WTC11 (cell line): ENCODE data around the gene CWF19L2. TPM values are rescaled to one million over a fixed set of nuclear protein-coding genes. Genes with fewer than 3 reads are reported as not detected.

Experiments used
- ATAC-seq: fragments of 200-7000 bp; cut with Tn5 transposase; 2 replicates; pipeline ENCODE4 v1.10.0; 2021; ENCODE audit warnings: mild to moderate bottlenecking, moderate library complexity
- CTCF ChIA-PET: fragments of 300-600 bp; sonication (Branson Sonifier 250); formaldehyde crosslinking; loops from one replicate; lab custom pipeline; 2021; ENCODE audit warnings: antibody characterized with exemption; lab: Charles Lee
- POLR2A ChIA-PET: fragments of 350-600 bp; sonication (Branson Sonifier 250); formaldehyde crosslinking; loops from one replicate; lab custom pipeline; 2021; ENCODE audit warnings: antibody characterized with exemption; lab: Charles Lee
- DNase-seq: peaks from one replicate; pipeline ENCODE4 v3.0.0; 2021; ENCODE audit warnings: low spot score
- H3K27ac Mint-ChIP-seq: 2 replicates; pipeline ENCODE4 v1.8.0; 2021; ENCODE audit warnings: mixed read lengths
- H3K27me3 Mint-ChIP-seq: 2 replicates; pipeline ENCODE4 v1.8.0; 2021; ENCODE audit warnings: low read depth, mild to moderate bottlenecking, moderate library complexity, mixed read lengths
- H3K36me3 Mint-ChIP-seq: 2 replicates; pipeline ENCODE4 v1.8.0; 2021; ENCODE audit warnings: mixed read lengths
- H3K4me1 Mint-ChIP-seq: 2 replicates; pipeline ENCODE4 v1.8.0; 2022; ENCODE audit warnings: mixed read lengths
- H3K4me3 Mint-ChIP-seq: 2 replicates; pipeline ENCODE4 v1.8.0; 2021; ENCODE audit warnings: mild to moderate bottlenecking, moderate library complexity, mixed read lengths
- H3K9me3 Mint-ChIP-seq: 2 replicates; pipeline ENCODE4 v1.8.0; 2021; ENCODE audit warnings: mixed read lengths
- ATF1 ChIP-seq: sonication (generic); formaldehyde crosslinking; IDR thresholded peaks from 2 replicates; pipeline ENCODE4 v1.8.1; 2023; ENCODE audit warnings: mild to moderate bottlenecking, moderate library complexity, missing genetic modification reagents
- EMX1 ChIP-seq: fragments of 250-450 bp; sonication (Bioruptor Pico); IDR thresholded peaks from 2 replicates; pipeline ENCODE4 v1.8.0; 2021; ENCODE audit warnings: mild to moderate bottlenecking
- FOXK1 ChIP-seq: sonication (generic); formaldehyde crosslinking; IDR thresholded peaks from 2 replicates; pipeline ENCODE4 v1.8.0; 2022; ENCODE audit warnings: mild to moderate bottlenecking, moderate library complexity, missing genetic modification reagents
- GRHL2 ChIP-seq: fragments of 250-450 bp; sonication (Bioruptor Pico); IDR thresholded peaks from 2 replicates; pipeline ENCODE4 v1.8.0; 2022; ENCODE audit warnings: mild to moderate bottlenecking, moderate library complexity; ENCODE audit not compliant: insufficient replicate concordance, severe bottlenecking
- NR1H2 ChIP-seq: sonication (generic); formaldehyde crosslinking; IDR thresholded peaks from 2 replicates; pipeline ENCODE4 v1.9.0; 2021; ENCODE audit warnings: mild to moderate bottlenecking, moderate library complexity, missing genetic modification reagents
- NR2C2 ChIP-seq: sonication (generic); formaldehyde crosslinking; IDR thresholded peaks from 2 replicates; pipeline ENCODE4 v1.8.0; 2022; ENCODE audit warnings: mild to moderate bottlenecking, missing genetic modification reagents
- RELA ChIP-seq: sonication (generic); formaldehyde crosslinking; IDR thresholded peaks from 2 replicates; pipeline ENCODE4 v1.8.1; 2022; ENCODE audit warnings: missing genetic modification reagents, mild to moderate bottlenecking, borderline replicate concordance
- SMAD4 ChIP-seq: sonication (generic); formaldehyde crosslinking; IDR thresholded peaks from 2 replicates; pipeline ENCODE4 v1.8.0; 2022; ENCODE audit warnings: mild to moderate bottlenecking, missing genetic modification reagents
- TCF7 ChIP-seq: sonication (generic); formaldehyde crosslinking; IDR thresholded peaks from 2 replicates; pipeline ENCODE4 v1.8.0; 2022; ENCODE audit warnings: mild to moderate bottlenecking, low read depth, missing genetic modification reagents, moderate library complexity
- TP53 ChIP-seq: sonication (generic); formaldehyde crosslinking; IDR thresholded peaks from 2 replicates; pipeline ENCODE4 v1.8.1; 2023; ENCODE audit warnings: mild to moderate bottlenecking, missing genetic modification reagents
- USF2 ChIP-seq: sonication (generic); formaldehyde crosslinking; IDR thresholded peaks from 2 replicates; pipeline ENCODE4 v1.8.1; 2023; ENCODE audit warnings: mild to moderate bottlenecking, missing genetic modification reagents, moderate library complexity
- ZNF219 ChIP-seq: sonication (generic); formaldehyde crosslinking; IDR thresholded peaks from 2 replicates; pipeline ENCODE4 v1.8.0; 2023; ENCODE audit warnings: missing genetic modification reagents, mild to moderate bottlenecking, borderline replicate concordance
- ZNF416 ChIP-seq: fragments of 250-450 bp; sonication (Bioruptor Pico); IDR thresholded peaks from 2 replicates; pipeline ENCODE4 v1.9.0; 2021; ENCODE audit warnings: mild to moderate bottlenecking, inconsistent platforms
- ZNF671 ChIP-seq: fragments of 250-450 bp; sonication (Bioruptor Pico); IDR thresholded peaks from 2 replicates; pipeline ENCODE4 v1.8.0; 2021; ENCODE audit warnings: mild to moderate bottlenecking
- total RNA-seq: library from RNA; stranded (reverse); gene quantifications from 3 replicates; pipeline ENCODE4 v1.2.3, GENCODE V29; 2021
- TF ChIP-seq, protein P1 (sequence below): sonication (generic); formaldehyde crosslinking; IDR thresholded peaks from 2 replicates; pipeline ENCODE4 v1.8.1; 2023; ENCODE audit warnings: mild to moderate bottlenecking, missing genetic modification reagents, moderate library complexity
- TF ChIP-seq, protein P2 (sequence below): sonication (generic); formaldehyde crosslinking; IDR thresholded peaks from 2 replicates; pipeline ENCODE4 v1.8.0; 2022; ENCODE audit warnings: mild to moderate bottlenecking, missing genetic modification reagents
- TF ChIP-seq, protein P3 (sequence below): sonication (generic); formaldehyde crosslinking; IDR thresholded peaks from 2 replicates; pipeline ENCODE4 v1.8.1; 2022; ENCODE audit warnings: mild to moderate bottlenecking, missing genetic modification reagents, moderate library complexity, borderline replicate concordance
- TF ChIP-seq, protein P4 (sequence below): sonication (generic); formaldehyde crosslinking; IDR thresholded peaks from 2 replicates; pipeline ENCODE4 v1.8.0; 2023; ENCODE audit warnings: mild to moderate bottlenecking, missing genetic modification reagents
- TF ChIP-seq, protein P5 (sequence below): sonication (generic); formaldehyde crosslinking; IDR thresholded peaks from 2 replicates; pipeline ENCODE4 v1.8.0; 2022; ENCODE audit warnings: mild to moderate bottlenecking, missing genetic modification reagents

The CWF19L2 gene
- total RNA-seq, 1 experiment from 2014 or later: 16.2 TPM

GRCh38 chr11:107473792-107474191 is 16.2 kb upstream of the CWF19L2 start:
- H3K27ac Mint-ChIP-seq: no peak overlapping the region
- H3K27me3 Mint-ChIP-seq: no peaks in the 10 kb centered on the region
- no peak overlapping the region for H3K4me3 Mint-ChIP-seq
- H3K36me3 Mint-ChIP-seq: no peaks in the 10 kb centered on the region
- DNase-seq: no peak
- 0 out of 2 replicates have a peak, but pooled peaks cover 5% of the 10 kb centered on the region for H3K9me3 Mint-ChIP-seq
- TF ChIP-seq USF2 (CRISPR knock-in tag) (no peak), ATF1 (CRISPR knock-in tag) (no peak), RELA (CRISPR knock-in tag) (no peak), ZNF671 (CRISPR knock-in tag) (no peak), ZNF416 (CRISPR knock-in tag) (no peak), GRHL2 (CRISPR knock-in tag) (no peak)
- TF ChIP-seq, protein P1, sequence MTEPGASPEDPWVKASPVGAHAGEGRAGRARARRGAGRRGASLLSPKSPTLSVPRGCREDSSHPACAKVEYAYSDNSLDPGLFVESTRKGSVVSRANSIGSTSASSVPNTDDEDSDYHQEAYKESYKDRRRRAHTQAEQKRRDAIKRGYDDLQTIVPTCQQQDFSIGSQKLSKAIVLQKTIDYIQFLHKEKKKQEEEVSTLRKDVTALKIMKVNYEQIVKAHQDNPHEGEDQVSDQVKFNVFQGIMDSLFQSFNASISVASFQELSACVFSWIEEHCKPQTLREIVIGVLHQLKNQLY (CRISPR knock-in tag): no peak
- ATAC-seq: no peak
- no peaks in the 10 kb centered on the region for H3K4me1 Mint-ChIP-seq
- ChIA-PET CTCF (no interaction called here), POLR2A (no interaction called here)

- Mint-ChIP-seq H3K27ac (no peak overlapping the region), H3K4me1 (no peaks in the 10 kb centered on the region), H3K4me3 (no peak overlapping the region)
- POLR2A ChIA-PET: no interaction called here
- TF ChIP-seq SMAD4 (no peak), RELA (CRISPR knock-in tag) (no peak), TCF7 (CRISPR knock-in tag) (no peak), ZNF219 (CRISPR knock-in tag) (no peak), TP53 (CRISPR knock-in tag) (no peak), NR1H2 (CRISPR knock-in tag) (no peak)
- TF ChIP-seq, protein P2, sequence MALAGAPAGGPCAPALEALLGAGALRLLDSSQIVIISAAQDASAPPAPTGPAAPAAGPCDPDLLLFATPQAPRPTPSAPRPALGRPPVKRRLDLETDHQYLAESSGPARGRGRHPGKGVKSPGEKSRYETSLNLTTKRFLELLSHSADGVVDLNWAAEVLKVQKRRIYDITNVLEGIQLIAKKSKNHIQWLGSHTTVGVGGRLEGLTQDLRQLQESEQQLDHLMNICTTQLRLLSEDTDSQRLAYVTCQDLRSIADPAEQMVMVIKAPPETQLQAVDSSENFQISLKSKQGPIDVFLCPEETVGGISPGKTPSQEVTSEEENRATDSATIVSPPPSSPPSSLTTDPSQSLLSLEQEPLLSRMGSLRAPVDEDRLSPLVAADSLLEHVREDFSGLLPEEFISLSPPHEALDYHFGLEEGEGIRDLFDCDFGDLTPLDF (CRISPR knock-in tag): no peak
- TF ChIP-seq, protein P3, sequence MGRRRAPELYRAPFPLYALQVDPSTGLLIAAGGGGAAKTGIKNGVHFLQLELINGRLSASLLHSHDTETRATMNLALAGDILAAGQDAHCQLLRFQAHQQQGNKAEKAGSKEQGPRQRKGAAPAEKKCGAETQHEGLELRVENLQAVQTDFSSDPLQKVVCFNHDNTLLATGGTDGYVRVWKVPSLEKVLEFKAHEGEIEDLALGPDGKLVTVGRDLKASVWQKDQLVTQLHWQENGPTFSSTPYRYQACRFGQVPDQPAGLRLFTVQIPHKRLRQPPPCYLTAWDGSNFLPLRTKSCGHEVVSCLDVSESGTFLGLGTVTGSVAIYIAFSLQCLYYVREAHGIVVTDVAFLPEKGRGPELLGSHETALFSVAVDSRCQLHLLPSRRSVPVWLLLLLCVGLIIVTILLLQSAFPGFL (CRISPR knock-in tag): no peak
- TF ChIP-seq, protein P4, sequence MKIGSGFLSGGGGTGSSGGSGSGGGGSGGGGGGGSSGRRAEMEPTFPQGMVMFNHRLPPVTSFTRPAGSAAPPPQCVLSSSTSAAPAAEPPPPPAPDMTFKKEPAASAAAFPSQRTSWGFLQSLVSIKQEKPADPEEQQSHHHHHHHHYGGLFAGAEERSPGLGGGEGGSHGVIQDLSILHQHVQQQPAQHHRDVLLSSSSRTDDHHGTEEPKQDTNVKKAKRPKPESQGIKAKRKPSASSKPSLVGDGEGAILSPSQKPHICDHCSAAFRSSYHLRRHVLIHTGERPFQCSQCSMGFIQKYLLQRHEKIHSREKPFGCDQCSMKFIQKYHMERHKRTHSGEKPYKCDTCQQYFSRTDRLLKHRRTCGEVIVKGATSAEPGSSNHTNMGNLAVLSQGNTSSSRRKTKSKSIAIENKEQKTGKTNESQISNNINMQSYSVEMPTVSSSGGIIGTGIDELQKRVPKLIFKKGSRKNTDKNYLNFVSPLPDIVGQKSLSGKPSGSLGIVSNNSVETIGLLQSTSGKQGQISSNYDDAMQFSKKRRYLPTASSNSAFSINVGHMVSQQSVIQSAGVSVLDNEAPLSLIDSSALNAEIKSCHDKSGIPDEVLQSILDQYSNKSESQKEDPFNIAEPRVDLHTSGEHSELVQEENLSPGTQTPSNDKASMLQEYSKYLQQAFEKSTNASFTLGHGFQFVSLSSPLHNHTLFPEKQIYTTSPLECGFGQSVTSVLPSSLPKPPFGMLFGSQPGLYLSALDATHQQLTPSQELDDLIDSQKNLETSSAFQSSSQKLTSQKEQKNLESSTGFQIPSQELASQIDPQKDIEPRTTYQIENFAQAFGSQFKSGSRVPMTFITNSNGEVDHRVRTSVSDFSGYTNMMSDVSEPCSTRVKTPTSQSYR: no peak
- TF ChIP-seq, all 79 proteins: peak for 0
- H3K36me3 Mint-ChIP-seq: no peaks in the 10 kb centered on the region
- no peaks in the 10 kb centered on the region for H3K27me3 Mint-ChIP-seq
- no peak for ATAC-seq
- H3K9me3 Mint-ChIP-seq: 0 out of 2 replicates have a peak, but pooled peaks cover 5% of the 10 kb centered on the region
- CTCF ChIA-PET: no interaction called here
- no peak for DNase-seq
Observed at GRCh38 chr11:107472966-107473365, 15.3 kb upstream of the CWF19L2 start.

DNA sequence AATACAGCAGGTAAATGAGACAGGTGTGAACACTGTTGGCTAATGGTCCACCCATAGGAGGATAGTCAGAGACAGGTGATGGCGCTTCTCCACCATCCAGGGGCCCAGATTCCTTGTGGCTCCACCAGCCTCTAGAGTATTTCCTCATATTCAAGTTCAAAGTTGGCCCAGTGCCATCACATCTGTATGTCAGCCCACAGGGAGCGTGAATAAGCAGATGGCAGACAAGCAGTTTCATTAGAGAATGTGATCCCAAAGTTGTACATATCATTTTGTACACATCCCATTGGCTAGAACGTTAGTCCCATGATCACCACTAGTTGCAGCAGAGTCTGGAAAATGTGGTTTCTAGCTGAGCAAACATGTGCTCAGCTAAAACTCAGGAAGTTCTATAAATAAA is 11.0 kb upstream of the CWF19L2 start:
- peaks cover 11% of the 10 kb centered on the region for H3K9me3 Mint-ChIP-seq
- H3K4me3 Mint-ChIP-seq: no peak overlapping the region
- no peak for DNase-seq
- no peak overlapping the region for H3K27ac Mint-ChIP-seq
- H3K4me1 Mint-ChIP-seq: no peaks in the 10 kb centered on the region
- TF ChIP-seq NR2C2 (CRISPR knock-in tag) (no peak), EMX1 (CRISPR knock-in tag) (no peak), FOXK1 (no peak)
- TF ChIP-seq, protein P5, sequence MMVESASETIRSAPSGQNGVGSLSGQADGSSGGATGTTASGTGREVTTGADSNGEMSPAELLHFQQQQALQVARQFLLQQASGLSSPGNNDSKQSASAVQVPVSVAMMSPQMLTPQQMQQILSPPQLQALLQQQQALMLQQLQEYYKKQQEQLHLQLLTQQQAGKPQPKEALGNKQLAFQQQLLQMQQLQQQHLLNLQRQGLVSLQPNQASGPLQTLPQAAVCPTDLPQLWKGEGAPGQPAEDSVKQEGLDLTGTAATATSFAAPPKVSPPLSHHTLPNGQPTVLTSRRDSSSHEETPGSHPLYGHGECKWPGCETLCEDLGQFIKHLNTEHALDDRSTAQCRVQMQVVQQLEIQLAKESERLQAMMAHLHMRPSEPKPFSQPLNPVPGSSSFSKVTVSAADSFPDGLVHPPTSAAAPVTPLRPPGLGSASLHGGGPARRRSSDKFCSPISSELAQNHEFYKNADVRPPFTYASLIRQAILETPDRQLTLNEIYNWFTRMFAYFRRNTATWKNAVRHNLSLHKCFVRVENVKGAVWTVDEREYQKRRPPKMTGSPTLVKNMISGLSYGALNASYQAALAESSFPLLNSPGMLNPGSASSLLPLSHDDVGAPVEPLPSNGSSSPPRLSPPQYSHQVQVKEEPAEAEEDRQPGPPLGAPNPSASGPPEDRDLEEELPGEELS (CRISPR knock-in tag): no peak
- H3K36me3 Mint-ChIP-seq: no peaks in the 10 kb centered on the region
- no peak for ATAC-seq
- ChIA-PET CTCF (no interaction called here), POLR2A (no interaction called here)
- H3K27me3 Mint-ChIP-seq: peaks cover 11% of the 10 kb centered on the region
